ENCODE results near the gene PTPN23. TPM values are rescaled to one million over a fixed set of nuclear protein-coding genes. Genes with fewer than 3 reads are reported as not detected.

The PTPN23 gene
- polyA plus RNA-seq, 1 donor from 2014 or later = 36.2 TPM

DNA sequence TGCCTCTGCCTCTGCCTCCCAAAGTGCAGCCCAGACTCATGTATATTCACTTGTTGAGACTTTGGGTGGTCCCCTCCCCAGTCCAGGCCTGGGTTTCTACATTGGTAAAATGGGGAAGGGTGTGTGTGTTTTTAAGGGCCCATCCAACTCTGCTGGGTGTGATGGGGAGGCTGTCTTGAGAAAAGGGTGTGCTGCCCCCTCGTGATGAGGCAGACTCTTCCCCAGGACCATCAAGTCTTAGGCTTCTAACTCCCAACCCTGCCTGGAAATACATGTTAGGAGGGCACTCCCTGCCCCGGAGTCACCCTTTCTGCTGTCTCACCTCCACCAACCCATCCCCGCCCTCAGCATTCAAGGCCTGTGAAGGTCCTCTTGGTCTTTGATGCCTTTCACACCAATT is 4.4 kb upstream of the PTPN23 start:
- Histone ChIP-seq H3K9me2 (ENCODE audit: insufficient read depth, low read length) (no peaks in the 10 kb centered on the region), H3K79me2 (replicated peaks; ENCODE audit: insufficient read depth, low read length) (no peaks in the 10 kb centered on the region), H3K27ac (ENCODE audit: low read length) (no peak overlapping the region), H3K4me3 (ENCODE audit: low read length) (no peak overlapping the region), H3K36me3 (ENCODE audit: insufficient read depth, low read length) (no peaks in the 10 kb centered on the region), H3F3A (ENCODE audit: insufficient read depth, low read length, poor library complexity, severe bottlenecking) (no peaks in the 10 kb centered on the region), H2AFZ (ENCODE audit: low read depth, low read length) (no peak overlapping the region), H3K9ac (ENCODE audit: low read length) (no peak overlapping the region), H3K9me3 (ENCODE audit: low read length) (no peaks in the 10 kb centered on the region), H3K4me2 (ENCODE audit: low read length) (no peak overlapping the region), H4K20me1 (ENCODE audit: insufficient read depth) (no peaks in the 10 kb centered on the region), H3K27me3 (ENCODE audit: insufficient read depth, low read depth, low read length) (no peaks in the 10 kb centered on the region)
- no peak for TF ChIP-seq RAD21 (conservative IDR thresholded peaks at IDR 0.05)
- TF ChIP-seq MXI1 (conservative IDR thresholded peaks at IDR 0.05; ENCODE audit: poor library complexity, severe bottlenecking) = no peak
- TF ChIP-seq SMC3 (conservative IDR thresholded peaks at IDR 0.05; ENCODE audit: poor library complexity) = no peak
- no peak for TF ChIP-seq TAF1 (IDR thresholded peaks at IDR 0.05; ENCODE audit: low read depth)
- TF ChIP-seq POLR2AphosphoS5 (IDR thresholded peaks at IDR 0.05) = no peak
- no peak for TF ChIP-seq EZH2 (IDR thresholded peaks at IDR 0.05; ENCODE audit: borderline replicate concordance, insufficient read depth, low read length, poor library complexity, severe bottlenecking)
- TF ChIP-seq, protein P1, sequence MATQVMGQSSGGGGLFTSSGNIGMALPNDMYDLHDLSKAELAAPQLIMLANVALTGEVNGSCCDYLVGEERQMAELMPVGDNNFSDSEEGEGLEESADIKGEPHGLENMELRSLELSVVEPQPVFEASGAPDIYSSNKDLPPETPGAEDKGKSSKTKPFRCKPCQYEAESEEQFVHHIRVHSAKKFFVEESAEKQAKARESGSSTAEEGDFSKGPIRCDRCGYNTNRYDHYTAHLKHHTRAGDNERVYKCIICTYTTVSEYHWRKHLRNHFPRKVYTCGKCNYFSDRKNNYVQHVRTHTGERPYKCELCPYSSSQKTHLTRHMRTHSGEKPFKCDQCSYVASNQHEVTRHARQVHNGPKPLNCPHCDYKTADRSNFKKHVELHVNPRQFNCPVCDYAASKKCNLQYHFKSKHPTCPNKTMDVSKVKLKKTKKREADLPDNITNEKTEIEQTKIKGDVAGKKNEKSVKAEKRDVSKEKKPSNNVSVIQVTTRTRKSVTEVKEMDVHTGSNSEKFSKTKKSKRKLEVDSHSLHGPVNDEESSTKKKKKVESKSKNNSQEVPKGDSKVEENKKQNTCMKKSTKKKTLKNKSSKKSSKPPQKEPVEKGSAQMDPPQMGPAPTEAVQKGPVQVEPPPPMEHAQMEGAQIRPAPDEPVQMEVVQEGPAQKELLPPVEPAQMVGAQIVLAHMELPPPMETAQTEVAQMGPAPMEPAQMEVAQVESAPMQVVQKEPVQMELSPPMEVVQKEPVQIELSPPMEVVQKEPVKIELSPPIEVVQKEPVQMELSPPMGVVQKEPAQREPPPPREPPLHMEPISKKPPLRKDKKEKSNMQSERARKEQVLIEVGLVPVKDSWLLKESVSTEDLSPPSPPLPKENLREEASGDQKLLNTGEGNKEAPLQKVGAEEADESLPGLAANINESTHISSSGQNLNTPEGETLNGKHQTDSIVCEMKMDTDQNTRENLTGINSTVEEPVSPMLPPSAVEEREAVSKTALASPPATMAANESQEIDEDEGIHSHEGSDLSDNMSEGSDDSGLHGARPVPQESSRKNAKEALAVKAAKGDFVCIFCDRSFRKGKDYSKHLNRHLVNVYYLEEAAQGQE (IDR thresholded peaks at IDR 0.05; ENCODE audit: borderline replicate concordance) = no peak
- TF ChIP-seq, protein P2, sequence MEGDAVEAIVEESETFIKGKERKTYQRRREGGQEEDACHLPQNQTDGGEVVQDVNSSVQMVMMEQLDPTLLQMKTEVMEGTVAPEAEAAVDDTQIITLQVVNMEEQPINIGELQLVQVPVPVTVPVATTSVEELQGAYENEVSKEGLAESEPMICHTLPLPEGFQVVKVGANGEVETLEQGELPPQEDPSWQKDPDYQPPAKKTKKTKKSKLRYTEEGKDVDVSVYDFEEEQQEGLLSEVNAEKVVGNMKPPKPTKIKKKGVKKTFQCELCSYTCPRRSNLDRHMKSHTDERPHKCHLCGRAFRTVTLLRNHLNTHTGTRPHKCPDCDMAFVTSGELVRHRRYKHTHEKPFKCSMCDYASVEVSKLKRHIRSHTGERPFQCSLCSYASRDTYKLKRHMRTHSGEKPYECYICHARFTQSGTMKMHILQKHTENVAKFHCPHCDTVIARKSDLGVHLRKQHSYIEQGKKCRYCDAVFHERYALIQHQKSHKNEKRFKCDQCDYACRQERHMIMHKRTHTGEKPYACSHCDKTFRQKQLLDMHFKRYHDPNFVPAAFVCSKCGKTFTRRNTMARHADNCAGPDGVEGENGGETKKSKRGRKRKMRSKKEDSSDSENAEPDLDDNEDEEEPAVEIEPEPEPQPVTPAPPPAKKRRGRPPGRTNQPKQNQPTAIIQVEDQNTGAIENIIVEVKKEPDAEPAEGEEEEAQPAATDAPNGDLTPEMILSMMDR (IDR thresholded peaks at IDR 0.05; ENCODE audit: poor library complexity, severe bottlenecking) = no peak
- TF ChIP-seq EP300 (conservative IDR thresholded peaks at IDR 0.05; ENCODE audit: poor library complexity, severe bottlenecking) = no peak

DNA sequence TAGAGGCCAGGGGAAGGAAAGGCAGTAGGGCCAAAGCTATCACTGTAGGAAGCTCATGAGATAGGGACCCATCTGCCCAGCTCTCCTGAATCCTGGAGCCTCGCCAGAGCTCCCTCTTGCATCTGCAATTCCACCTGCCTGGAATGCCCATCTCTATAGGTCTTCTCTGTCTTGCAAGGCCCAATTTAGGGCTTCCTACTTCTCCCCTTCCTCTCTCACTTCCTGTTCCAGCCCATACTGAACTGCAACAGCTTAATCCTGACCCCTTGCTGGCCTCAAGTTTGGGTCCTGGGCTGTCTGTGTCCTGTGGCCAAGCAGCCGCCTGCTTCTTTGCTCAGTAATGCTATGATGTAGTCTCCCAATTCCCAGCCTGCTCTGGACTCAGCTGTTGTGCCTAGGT is 3.6 kb upstream of the PTPN23 start:
- Histone ChIP-seq H3K79me2 (replicated peaks; ENCODE audit: insufficient read depth, low read length) (no peaks in the 10 kb centered on the region), H3K9me3 (ENCODE audit: low read length) (no peaks in the 10 kb centered on the region), H3K9me2 (ENCODE audit: insufficient read depth, low read length) (no peaks in the 10 kb centered on the region), H3K9ac (ENCODE audit: low read length) (no peak overlapping the region), H3F3A (ENCODE audit: insufficient read depth, low read length, poor library complexity, severe bottlenecking) (no peaks in the 10 kb centered on the region), H3K4me2 (ENCODE audit: low read length) (no peak overlapping the region), H2AFZ (ENCODE audit: low read depth, low read length) (no peak overlapping the region), H3K27me3 (ENCODE audit: insufficient read depth, low read depth, low read length) (no peaks in the 10 kb centered on the region), H3K27ac (ENCODE audit: low read length) (no peak overlapping the region), H3K36me3 (ENCODE audit: insufficient read depth, low read length) (no peaks in the 10 kb centered on the region), H3K4me3 (ENCODE audit: low read length) (no peak overlapping the region), H4K20me1 (ENCODE audit: insufficient read depth) (no peaks in the 10 kb centered on the region)
- TF ChIP-seq EP300 (conservative IDR thresholded peaks at IDR 0.05; ENCODE audit: poor library complexity, severe bottlenecking) (no peak), TAF1 (IDR thresholded peaks at IDR 0.05; ENCODE audit: low read depth) (no peak), EZH2 (IDR thresholded peaks at IDR 0.05; ENCODE audit: borderline replicate concordance, insufficient read depth, low read length, poor library complexity, severe bottlenecking) (no peak), SMC3 (conservative IDR thresholded peaks at IDR 0.05; ENCODE audit: poor library complexity) (no peak), MXI1 (conservative IDR thresholded peaks at IDR 0.05; ENCODE audit: poor library complexity, severe bottlenecking) (no peak), RAD21 (conservative IDR thresholded peaks at IDR 0.05) (no peak), POLR2AphosphoS5 (IDR thresholded peaks at IDR 0.05) (no peak)
- TF ChIP-seq, protein P2 (IDR thresholded peaks at IDR 0.05; ENCODE audit: poor library complexity, severe bottlenecking) = no peak
- TF ChIP-seq, protein P1 (IDR thresholded peaks at IDR 0.05; ENCODE audit: borderline replicate concordance) = no peak

All from neural cell (in vitro differentiated cells).